GM10847 (cell line): ENCODE data around the gene MED23.

Experiments used
- POLR2A ChIP-seq: IDR thresholded peaks from 2 replicates; pipeline ENCODE4 v1.6.1; 2011; ENCODE audit not compliant: insufficient read length; ENCODE audit errors: extremely low read depth

Gene MED23

DNA sequence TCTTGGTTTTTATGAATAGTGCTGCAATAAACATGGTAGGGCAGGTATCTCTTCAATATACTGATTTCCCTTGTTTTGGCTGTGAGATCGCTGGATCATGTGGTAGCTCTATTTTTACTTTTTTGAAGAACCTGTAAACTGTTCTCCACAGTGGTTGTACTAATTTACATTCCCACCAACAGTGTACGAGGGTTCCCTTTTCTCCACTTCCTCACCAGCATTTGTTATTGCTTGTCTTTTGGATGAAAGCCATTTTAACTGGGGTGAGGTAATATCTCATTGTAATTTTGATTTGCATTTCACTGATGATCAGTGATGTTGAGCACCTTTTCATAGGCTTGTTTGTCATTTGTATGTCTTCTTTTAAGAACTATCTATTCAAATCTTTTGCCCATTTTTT lies 63.0 kb downstream of the MED23 start:
- no peak for TF ChIP-seq POLR2A

- no peak for TF ChIP-seq POLR2A
Observed at GRCh38 chr6:131561925-131562707, 65.9 kb downstream of the MED23 start.

DNA sequence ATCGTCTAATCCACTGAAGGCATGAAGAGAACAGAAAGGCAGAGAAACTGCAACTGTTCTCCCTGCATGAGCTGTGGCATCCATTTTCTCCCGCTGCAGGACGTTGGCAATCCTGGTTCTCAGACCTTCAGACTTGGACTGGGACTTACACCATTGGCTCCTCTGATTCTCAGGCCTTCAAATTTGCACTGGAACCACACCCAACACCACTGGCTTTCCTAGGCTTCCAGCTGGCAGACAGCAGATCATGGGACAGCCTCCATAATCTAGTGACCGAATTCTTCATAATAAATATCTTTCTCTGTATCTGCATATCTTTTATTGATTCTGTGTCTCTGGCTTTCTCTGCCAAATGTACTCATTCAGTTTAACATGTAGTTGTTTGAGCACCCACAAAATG lies 69.1 kb downstream of the MED23 start:
- no peak for TF ChIP-seq POLR2A

GRCh38 chr6:131555992-131556391 lies 72.0 kb downstream of the MED23 start:
- no peak for TF ChIP-seq POLR2A

DNA sequence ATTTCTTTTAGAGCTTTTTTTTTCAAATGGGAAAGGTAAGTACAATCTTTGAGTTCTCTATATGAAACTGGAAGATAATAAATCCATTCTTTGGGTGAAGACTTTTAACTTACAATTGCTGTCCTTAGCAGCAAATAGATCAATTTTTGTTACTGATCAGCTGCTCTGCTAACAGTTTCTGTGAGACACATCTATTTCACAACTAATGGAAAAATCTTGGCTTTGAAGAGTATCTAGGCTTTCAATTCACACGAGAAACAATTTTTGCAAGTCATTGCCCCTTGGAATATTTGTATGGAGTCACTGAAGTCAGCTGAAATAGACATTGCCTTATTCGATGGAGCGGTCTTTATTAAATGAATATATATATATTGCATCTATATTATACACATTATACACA lies 75.5 kb downstream of the MED23 start:
- TF ChIP-seq POLR2A: no peak

DNA sequence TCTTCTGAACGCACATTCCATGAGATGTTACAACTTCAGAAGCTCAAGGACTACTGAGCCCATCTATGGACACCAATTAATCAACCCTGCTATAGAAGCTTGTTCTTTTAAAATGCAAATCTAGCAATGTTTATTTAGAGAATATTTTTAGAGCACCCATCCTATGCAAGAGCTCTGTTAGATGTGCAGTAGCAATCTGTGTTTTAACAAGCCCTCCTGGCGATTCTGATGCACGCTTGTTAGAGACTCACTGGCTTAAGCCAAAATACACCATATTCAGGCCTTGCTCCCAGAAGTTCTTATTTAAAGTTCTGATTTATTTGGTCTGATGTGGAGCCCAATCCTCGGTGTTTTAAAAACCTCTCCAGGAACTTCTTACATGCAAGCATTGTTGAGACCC lies 76.1 kb downstream of the MED23 start:
- TF ChIP-seq POLR2A: no peak

DNA sequence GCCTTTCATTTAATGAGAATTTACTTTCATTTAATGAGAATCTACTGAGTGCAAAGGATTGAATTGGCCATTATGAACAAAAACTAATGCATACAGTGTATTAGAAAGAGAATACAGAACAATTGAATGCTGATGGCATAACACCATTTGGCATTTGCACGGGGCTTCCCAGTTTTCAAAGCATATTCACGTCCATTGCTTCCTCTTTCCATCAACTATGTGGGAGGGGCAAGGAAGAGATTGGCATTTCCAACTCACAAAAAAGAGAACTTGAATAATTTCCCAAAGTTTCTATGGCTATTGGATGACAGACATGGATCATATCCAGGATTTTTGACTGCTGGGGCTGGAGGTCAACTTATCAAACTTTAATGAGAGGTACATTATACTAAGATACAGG lies 78.2 kb downstream of the MED23 start:
- no peak for TF ChIP-seq POLR2A

GRCh38 chr6:131548441-131548840 lies 79.6 kb downstream of the MED23 start:
- TF ChIP-seq POLR2A: no peak

DNA sequence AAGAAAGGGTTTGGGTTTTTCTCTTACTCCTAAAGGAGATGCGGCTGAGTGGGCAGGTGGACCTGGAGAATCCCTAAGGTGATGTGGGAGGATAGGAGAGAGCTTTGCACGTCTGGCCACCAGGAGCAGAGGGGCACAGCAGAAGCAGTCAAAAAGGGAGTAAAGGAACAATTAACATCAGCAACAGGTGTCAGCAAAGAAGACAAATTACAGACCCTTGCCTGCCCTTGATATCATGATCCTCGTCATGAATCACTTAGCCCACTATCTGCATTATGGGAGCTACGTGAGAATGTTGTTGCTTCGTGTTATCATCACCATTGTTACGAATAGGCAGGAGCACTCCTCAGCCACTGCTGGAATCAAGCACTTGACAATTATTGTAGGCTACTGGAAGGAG lies 80.6 kb downstream of the MED23 start:
- TF ChIP-seq POLR2A: no peak

- TF ChIP-seq POLR2A: no peak
Observed at GRCh38 chr6:131545317-131545716, 82.7 kb downstream of the MED23 start.

- TF ChIP-seq POLR2A: no peak
Observed at GRCh38 chr6:131532580-131533039, 95.4 kb downstream of the MED23 start.

- TF ChIP-seq POLR2A: no peak
Observed at GRCh38 chr6:131524695-131525336, 103.2 kb downstream of the MED23 start.

GRCh38 chr6:131523988-131524673 lies 103.9 kb downstream of the MED23 start:
- no peak for TF ChIP-seq POLR2A
